ENCODE results near the gene SPRY4. TPM values are rescaled to one million over a fixed set of nuclear protein-coding genes. Genes with fewer than 3 reads are reported as not detected.

SPRY4 gene
- total RNA-seq, 1 donor from 2014 or later: 14.8 TPM

GRCh38 chr5:142313275-142313674 lies 11.5 kb downstream of the SPRY4 start:
- peaks cover 11% of the 10 kb centered on the region for H3K4me1 Mint-ChIP-seq (ENCODE audit: low read depth)
- H3K27me3 Mint-ChIP-seq: no peaks in the 10 kb centered on the region
- peaks cover 6% of the 10 kb centered on the region for H3K36me3 Mint-ChIP-seq (ENCODE audit: insufficient read depth)
- H3K27ac Mint-ChIP-seq: no peak overlapping the region
- H3K4me3 Mint-ChIP-seq (ENCODE audit: low read depth): no peak overlapping the region
- no peaks in the 10 kb centered on the region for H3K9me3 Mint-ChIP-seq (ENCODE audit: low read depth)
- DNase-seq (ENCODE audit: low spot score, unreplicated experiment): no peak
- TF ChIP-seq CTCF (IDR thresholded peaks at IDR 0.05; ENCODE audit: unreplicated experiment): no peak

- peaks cover 10% of the 10 kb centered on the region for H3K4me1 Mint-ChIP-seq (ENCODE audit: low read depth)
- TF ChIP-seq CTCF (IDR thresholded peaks at IDR 0.05; ENCODE audit: unreplicated experiment): no peak
- no peak overlapping the region for H3K27ac Mint-ChIP-seq
- H3K36me3 Mint-ChIP-seq (ENCODE audit: insufficient read depth): peaks cover 4% of the 10 kb centered on the region
- H3K9me3 Mint-ChIP-seq (ENCODE audit: low read depth): no peaks in the 10 kb centered on the region
- DNase-seq (ENCODE audit: low spot score, unreplicated experiment): no peak
- H3K4me3 Mint-ChIP-seq (ENCODE audit: low read depth): no peak overlapping the region
- H3K27me3 Mint-ChIP-seq: no peaks in the 10 kb centered on the region
Measured at GRCh38 chr5:142312399-142312798, 12.4 kb downstream of the SPRY4 start.

- H3K27ac Mint-ChIP-seq: no peak overlapping the region
- H3K36me3 Mint-ChIP-seq (ENCODE audit: insufficient read depth): peaks cover 4% of the 10 kb centered on the region
- H3K4me1 Mint-ChIP-seq (ENCODE audit: low read depth): peaks cover 10% of the 10 kb centered on the region
Measured at GRCh38 chr5:142311725-142312124, 13.1 kb downstream of the SPRY4 start.

GRCh38 chr5:142310803-142311202 lies 14.0 kb downstream of the SPRY4 start:
- peaks cover 4% of the 10 kb centered on the region for H3K36me3 Mint-ChIP-seq (ENCODE audit: insufficient read depth)
- DNase-seq (ENCODE audit: low spot score, unreplicated experiment): no peak

More at GRCh38 chr5:142311725-142312124, 13.1 kb downstream of the SPRY4 start:
- no peaks in the 10 kb centered on the region for H3K27me3 Mint-ChIP-seq
- DNase-seq (ENCODE audit: low spot score, unreplicated experiment): no peak
- no peak for TF ChIP-seq CTCF (IDR thresholded peaks at IDR 0.05; ENCODE audit: unreplicated experiment)
- no peak overlapping the region for H3K4me3 Mint-ChIP-seq (ENCODE audit: low read depth)
- no peaks in the 10 kb centered on the region for H3K9me3 Mint-ChIP-seq (ENCODE audit: low read depth)

GRCh38 chr5:142309747-142310318 lies 15.0 kb downstream of the SPRY4 start:
- no peaks in the 10 kb centered on the region for H3K27me3 Mint-ChIP-seq
- peaks cover 17% of the 10 kb centered on the region for H3K4me1 Mint-ChIP-seq (ENCODE audit: low read depth)
- TF ChIP-seq CTCF (IDR thresholded peaks at IDR 0.05; ENCODE audit: unreplicated experiment): no peak

More at GRCh38 chr5:142310803-142311202, 14.0 kb downstream of the SPRY4 start:
- no peak for TF ChIP-seq CTCF (IDR thresholded peaks at IDR 0.05; ENCODE audit: unreplicated experiment)
- H3K27ac Mint-ChIP-seq: no peak overlapping the region
- no peak overlapping the region for H3K4me3 Mint-ChIP-seq (ENCODE audit: low read depth)
- no peaks in the 10 kb centered on the region for H3K27me3 Mint-ChIP-seq
- no peaks in the 10 kb centered on the region for H3K9me3 Mint-ChIP-seq (ENCODE audit: low read depth)
- H3K4me1 Mint-ChIP-seq (ENCODE audit: low read depth): peaks cover 15% of the 10 kb centered on the region

More at GRCh38 chr5:142309747-142310318, 15.0 kb downstream of the SPRY4 start:
- Mint-ChIP-seq H3K4me3 (ENCODE audit: low read depth) (no peak overlapping the region), H3K9me3 (ENCODE audit: low read depth) (no peaks in the 10 kb centered on the region), H3K36me3 (ENCODE audit: insufficient read depth) (peaks cover 4% of the 10 kb centered on the region), H3K27ac (no peak overlapping the region)
- DNase-seq (ENCODE audit: low spot score, unreplicated experiment): no peak

All from progenitor cell of endocrine pancreas (in vitro differentiated cells).